ENCODE data around the gene RHOT1. TPM values are rescaled to one million over a fixed set of nuclear protein-coding genes. Genes with fewer than 3 reads are reported as not detected.

Gene RHOT1
- total RNA-seq, 1 experiment from 2014 or later = 33.3 TPM

DNA sequence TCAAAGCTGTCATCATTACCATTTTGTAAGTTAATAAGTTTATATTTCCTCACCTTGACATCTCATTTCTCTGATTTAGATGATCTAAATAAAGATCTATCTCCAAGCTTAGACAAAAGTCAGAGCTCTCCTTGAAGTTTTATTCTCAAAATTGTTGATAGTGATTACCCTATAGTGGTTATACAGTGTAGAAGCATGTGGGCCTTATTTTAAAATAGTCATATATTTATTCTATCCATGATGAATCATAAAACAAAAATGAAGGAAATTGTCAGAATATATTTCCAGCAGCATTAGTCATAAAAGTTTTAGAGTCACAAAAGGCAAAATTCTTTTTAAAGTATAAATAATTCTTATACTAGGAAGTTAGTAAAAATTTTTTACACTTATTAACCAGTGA, 49.0 kb downstream of the RHOT1 start:
- no peaks in the 10 kb centered on the region for H3K27me3 Mint-ChIP-seq (ENCODE audit: insufficient read depth, unreplicated experiment)
- POLR2A ChIA-PET = no interaction called here
- CTCF ChIA-PET = no interaction called here

DNA sequence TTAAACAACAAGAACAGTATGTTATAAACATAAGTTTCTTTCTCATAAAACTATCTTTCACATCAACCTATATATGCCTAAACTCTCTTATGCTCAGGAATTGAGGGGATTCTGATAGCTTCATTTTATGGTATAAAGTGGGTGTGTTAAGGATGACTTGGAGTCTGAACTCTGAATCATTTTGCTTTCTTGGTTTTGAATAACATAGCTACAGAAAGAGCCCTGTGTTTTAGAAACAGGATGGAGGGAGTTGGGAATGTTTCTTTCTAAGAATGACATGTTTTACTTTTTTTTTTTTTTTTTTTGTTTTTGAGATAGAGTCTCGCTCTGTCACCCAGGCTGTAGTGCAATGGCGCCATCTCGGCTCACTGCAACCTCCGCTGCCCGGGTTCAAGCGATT, 50.1 kb downstream of the RHOT1 start:
- ChIA-PET POLR2A (interaction anchor here (0.6 kb wide), 1 partner anchor 168 kb away, joined by 5 read pairs; no protein-coding TSS in a partner anchor), CTCF (no interaction called here)
- H3K36me3 Mint-ChIP-seq (ENCODE audit: insufficient read depth, unreplicated experiment) = peaks cover 12% of the 10 kb centered on the region
- BruUV-seq (replicated peaks) = no TSS peak
- H3K27me3 Mint-ChIP-seq (ENCODE audit: insufficient read depth, unreplicated experiment) = no peaks in the 10 kb centered on the region
- Histone ChIP-seq H3K4me1 (no peaks in the 10 kb centered on the region), H3K4me3 (ENCODE audit: low read depth, low read length) (no peak overlapping the region), H3K27me3 (replicated peaks; ENCODE audit: control insufficient read depth, insufficient read depth, low read length) (no peaks in the 10 kb centered on the region), H3K36me3 (ENCODE audit: control insufficient read depth, insufficient read depth, low read length) (no peaks in the 10 kb centered on the region; the same call in none of the 2 replicates), H3K9me3 (no peaks in the 10 kb centered on the region)
- H3K4me3 Mint-ChIP-seq (ENCODE audit: unreplicated experiment) = no peak overlapping the region
- DNase-seq = no peak
- H3K4me1 Mint-ChIP-seq (ENCODE audit: low read depth, unreplicated experiment) = no peaks in the 10 kb centered on the region
- no peak overlapping the region for H3K27ac Mint-ChIP-seq (ENCODE audit: unreplicated experiment)
- H3K9me3 Mint-ChIP-seq (ENCODE audit: unreplicated experiment) = no peaks in the 10 kb centered on the region
- intact Hi-C loops (cut with micrococcal nuclease; ENCODE audit: unreplicated experiment) = no loop called here
- TF ChIP-seq, protein P1, sequence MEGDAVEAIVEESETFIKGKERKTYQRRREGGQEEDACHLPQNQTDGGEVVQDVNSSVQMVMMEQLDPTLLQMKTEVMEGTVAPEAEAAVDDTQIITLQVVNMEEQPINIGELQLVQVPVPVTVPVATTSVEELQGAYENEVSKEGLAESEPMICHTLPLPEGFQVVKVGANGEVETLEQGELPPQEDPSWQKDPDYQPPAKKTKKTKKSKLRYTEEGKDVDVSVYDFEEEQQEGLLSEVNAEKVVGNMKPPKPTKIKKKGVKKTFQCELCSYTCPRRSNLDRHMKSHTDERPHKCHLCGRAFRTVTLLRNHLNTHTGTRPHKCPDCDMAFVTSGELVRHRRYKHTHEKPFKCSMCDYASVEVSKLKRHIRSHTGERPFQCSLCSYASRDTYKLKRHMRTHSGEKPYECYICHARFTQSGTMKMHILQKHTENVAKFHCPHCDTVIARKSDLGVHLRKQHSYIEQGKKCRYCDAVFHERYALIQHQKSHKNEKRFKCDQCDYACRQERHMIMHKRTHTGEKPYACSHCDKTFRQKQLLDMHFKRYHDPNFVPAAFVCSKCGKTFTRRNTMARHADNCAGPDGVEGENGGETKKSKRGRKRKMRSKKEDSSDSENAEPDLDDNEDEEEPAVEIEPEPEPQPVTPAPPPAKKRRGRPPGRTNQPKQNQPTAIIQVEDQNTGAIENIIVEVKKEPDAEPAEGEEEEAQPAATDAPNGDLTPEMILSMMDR (IDR thresholded peaks at IDR 0.05; ENCODE audit: insufficient read depth in 1 of 2, low read depth in 1 of 2, low read length in 1 of 2, severe bottlenecking in 1 of 2, unreplicated experiment in 1 of 2) = no peak

More for the DNA sequence above, 49.0 kb downstream of the RHOT1 start:
- Histone ChIP-seq H3K4me1 (no peaks in the 10 kb centered on the region), H3K36me3 (ENCODE audit: control insufficient read depth, insufficient read depth, low read length) (no peaks in the 10 kb centered on the region; the same call in 1 of the 2 replicates), H3K9me3 (no peaks in the 10 kb centered on the region), H3K4me3 (ENCODE audit: low read depth, low read length) (no peak overlapping the region), H3K27me3 (replicated peaks; ENCODE audit: control insufficient read depth, insufficient read depth, low read length) (no peaks in the 10 kb centered on the region)
- Mint-ChIP-seq H3K4me3 (ENCODE audit: unreplicated experiment) (no peak overlapping the region), H3K36me3 (ENCODE audit: insufficient read depth, unreplicated experiment) (peaks cover 5% of the 10 kb centered on the region), H3K4me1 (ENCODE audit: low read depth, unreplicated experiment) (no peaks in the 10 kb centered on the region), H3K27ac (ENCODE audit: unreplicated experiment) (no peak overlapping the region), H3K9me3 (ENCODE audit: unreplicated experiment) (no peaks in the 10 kb centered on the region)
- intact Hi-C loops (cut with micrococcal nuclease; ENCODE audit: unreplicated experiment) = no loop called here
- BruUV-seq (replicated peaks) = no TSS peak
- TF ChIP-seq, protein P1 (IDR thresholded peaks at IDR 0.05; ENCODE audit: insufficient read depth in 1 of 2, low read depth in 1 of 2, low read length in 1 of 2, severe bottlenecking in 1 of 2, unreplicated experiment in 1 of 2) = no peak
- no peak for DNase-seq

DNA sequence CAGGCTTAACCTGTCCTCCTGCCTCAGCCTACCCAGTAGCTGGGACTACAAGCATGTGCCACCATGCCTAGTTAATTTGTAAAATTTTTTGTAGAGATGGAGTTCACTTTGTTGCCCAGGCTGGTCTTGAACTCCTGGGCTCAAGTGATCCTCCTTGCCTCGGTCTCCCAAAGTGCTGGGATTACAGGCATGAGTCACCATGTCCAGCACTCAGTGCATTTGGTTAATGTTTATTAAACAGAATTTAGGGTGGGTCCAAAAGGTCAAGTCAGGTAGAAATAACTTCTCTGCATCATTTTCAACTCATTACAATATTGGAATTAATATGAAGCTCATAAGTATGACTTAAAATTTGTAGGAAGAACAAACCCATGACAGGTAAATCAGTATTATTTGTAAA, 55.7 kb downstream of the RHOT1 start:
- no peaks in the 10 kb centered on the region for H3K4me1 Mint-ChIP-seq (ENCODE audit: low read depth, unreplicated experiment)
- peaks cover 38% of the 10 kb centered on the region for H3K36me3 Mint-ChIP-seq (ENCODE audit: insufficient read depth, unreplicated experiment)
- intact Hi-C loops (cut with micrococcal nuclease; ENCODE audit: unreplicated experiment) = no loop called here
- no peaks in the 10 kb centered on the region for H3K9me3 Mint-ChIP-seq (ENCODE audit: unreplicated experiment)
- no peak overlapping the region for H3K4me3 Mint-ChIP-seq (ENCODE audit: unreplicated experiment)
- Histone ChIP-seq H3K4me3 (ENCODE audit: low read depth, low read length) (no peak overlapping the region), H3K27me3 (replicated peaks; ENCODE audit: control insufficient read depth, insufficient read depth, low read length) (no peaks in the 10 kb centered on the region), H3K36me3 (ENCODE audit: control insufficient read depth, insufficient read depth, low read length) (no peaks in the 10 kb centered on the region; the same call in none of the 2 replicates), H3K4me1 (peaks cover 9% of the 10 kb centered on the region), H3K9me3 (no peaks in the 10 kb centered on the region)
- ChIA-PET POLR2A (no interaction called here), CTCF (no interaction called here)
- TF ChIP-seq, protein P1 (IDR thresholded peaks at IDR 0.05; ENCODE audit: insufficient read depth in 1 of 2, low read depth in 1 of 2, low read length in 1 of 2, severe bottlenecking in 1 of 2, unreplicated experiment in 1 of 2) = no peak
- DNase-seq = no peak
- no peak overlapping the region for H3K27ac Mint-ChIP-seq (ENCODE audit: unreplicated experiment)
- BruUV-seq (replicated peaks) = no TSS peak
- H3K27me3 Mint-ChIP-seq (ENCODE audit: insufficient read depth, unreplicated experiment) = no peaks in the 10 kb centered on the region

Measured in Caco-2 (cell line).